Heart left ventricle (tissue), 16 donors: ENCODE measurements around the gene MRPL47. TPM values are rescaled to one million over a fixed set of nuclear protein-coding genes. Genes with fewer than 3 reads are reported as not detected.

ENCODE experiments used
- ATAC-seq, 4 donors: fragments of 200-7000 bp; cut with Tn5 transposase; one replicate each; pipeline ENCODE4 v1.9.1; 2020 to 2022; ENCODE audit warnings: moderate library complexity in 4 of 4, mild to moderate bottlenecking in 3 of 4, moderate number of reproducible peaks in 1 of 4
- DNase-seq, 5 donors: peaks; one replicate each; pipeline ENCODE4 v3.0.0-alpha.2; 2020
- H3K27ac ChIP-seq, 12 donors: fragments of 200-600 bp; sonication (generic) in 4 of 12; one replicate each; pipeline versions ENCODE4 v1.5.0 to v1.8.0; 2016 to 2022; ENCODE audit warnings: mild to moderate bottlenecking in 2 of 12
- H3K27me3 ChIP-seq, 9 donors: fragments of 200-600 bp; sonication (generic) in 2 of 9; one replicate each; pipeline versions ENCODE4 v1.5.1 to v1.8.0; 2016 to 2022; ENCODE audit warnings: mild to moderate bottlenecking in 3 of 9
- H3K36me3 ChIP-seq, 9 donors: fragments of 200-600 bp; sonication (generic) in 2 of 9; one replicate each; pipeline versions ENCODE4 v1.5.0 to v1.8.0; 2018 to 2022; ENCODE audit warnings: mild to moderate bottlenecking in 2 of 9
- H3K4me1 ChIP-seq, 12 donors: fragments of 200-600 bp; sonication (generic) in 4 of 12; one replicate each; pipeline versions ENCODE4 v1.5.0 to v1.8.0; 2016 to 2022; ENCODE audit warnings: mild to moderate bottlenecking in 3 of 12
- H3K4me3 ChIP-seq, 12 donors: fragments of 200-600 bp; sonication (generic) in 4 of 12; one replicate each; pipeline versions ENCODE4 v1.5.0 to v1.8.0; 2017 to 2022; ENCODE audit warnings: mild to moderate bottlenecking in 9 of 12, moderate library complexity in 4 of 12
- H3K9me3 ChIP-seq, 12 donors: fragments of 200-600 bp; sonication (generic) in 4 of 12; one replicate each; pipeline versions ENCODE4 v1.5.0 to v1.8.0; 2016 to 2022; ENCODE audit warnings: mild to moderate bottlenecking in 1 of 12
- POLR2A ChIP-seq, 2 donors: fragments of 450-650 bp; IDR thresholded peaks; one replicate each; pipeline ENCODE4 v1.6.1; 2017; ENCODE audit warnings: antibody characterized with exemption in 2 of 2, mild to moderate bottlenecking in 2 of 2, moderate library complexity in 2 of 2
- WGBS, 4 donors: extraction: QIAGEN DNeasy Blood & Tissue Kit in 2 of 4; methylation state at CpG; one replicate each; pipeline versions ENCODE4 v1.1.5 to v1.1.7; 2013 to 2018; 5-methylcytosine and 5-hydroxymethylcytosine counted together
- intact Hi-C, 10 donors: fragments of 100-400 bp; cut with DNase I; formaldehyde crosslinking; loops; one replicate each; pipeline versions ENCODE4 v1.11.1 to v1.14.2; 2022
- polyA plus RNA-seq, 2 donors: library from polyadenylated mRNA; stranded (reverse); fragments of 200-250 nt; gene quantifications; one replicate each; pipeline ENCODE4 v1.2.3, GENCODE V29; 2013
- total RNA-seq, 9 donors: library from RNA; depleted of rRNA in 2 of 9; stranded (reverse); fragments of >200 nt in 2 of 9; fragmentation: NEBNext Ultra II Directional in 3 of 9; extraction: Animal tissue kit (Norgen Biotek cat#: 25700) in 3 of 9; gene quantifications; one replicate each; pipeline versions ENCODE4 v1.1.0 to v1.2.4, GENCODE V29; 2016 to 2023
- TF ChIP-seq, protein P1 (sequence below), 12 donors: fragments of 200-600 bp; sonication (generic) in 4 of 12; IDR thresholded peaks; one replicate each; pipeline versions ENCODE4 v1.5.0 to v1.8.0; 2018 to 2022; ENCODE audit warnings: antibody characterized with exemption in 12 of 12, mild to moderate bottlenecking in 5 of 12
- donor health status: ischemic (EF 13 %, LVEDD 7.1; RV severe dilation, severe dysfunction).
- donor health status: healthy with polysubstance abuse.
- donor health status: DM: no; HTN: yes; CAD: no.
- donor health status: DM: no; HTN: no; CAD: no.
- donor health status: ischemic (EF 25% LVEDD 6.9; RV normal size, moderate dysfunction).
- donor health status: ischemic (EF 25% LVEDD 5.7; RV mildly dilated, moderate dysfunction).
- donor health status: healthy.
- donor health status: DM: yes; HTN: yes; CAD: no.
- donor health status: ischemic (EF 35%, LVEDD 5.7; RV mildly dilated, moderate dysfunction).
- donor health status: nonischemic (EF 11% LVEDD 7.7; RV severe dilation, severe dysfunction).
- donor health status: DM: yes; HTN: yes; CAD: no.
- donor health status: PGD.
- donor health status: ischemic (EF 29% LVEDD 5.4; RV normal size, mild dysfunction).
- donor health status: nonischemic (EF 23%, LVEDD 6.1; RV moderate dilation, normal function).

The MRPL47 gene
- total and polyA plus RNA-seq, 11 donors, result 37.7 to 123 (median 52.2) TPM

DNA sequence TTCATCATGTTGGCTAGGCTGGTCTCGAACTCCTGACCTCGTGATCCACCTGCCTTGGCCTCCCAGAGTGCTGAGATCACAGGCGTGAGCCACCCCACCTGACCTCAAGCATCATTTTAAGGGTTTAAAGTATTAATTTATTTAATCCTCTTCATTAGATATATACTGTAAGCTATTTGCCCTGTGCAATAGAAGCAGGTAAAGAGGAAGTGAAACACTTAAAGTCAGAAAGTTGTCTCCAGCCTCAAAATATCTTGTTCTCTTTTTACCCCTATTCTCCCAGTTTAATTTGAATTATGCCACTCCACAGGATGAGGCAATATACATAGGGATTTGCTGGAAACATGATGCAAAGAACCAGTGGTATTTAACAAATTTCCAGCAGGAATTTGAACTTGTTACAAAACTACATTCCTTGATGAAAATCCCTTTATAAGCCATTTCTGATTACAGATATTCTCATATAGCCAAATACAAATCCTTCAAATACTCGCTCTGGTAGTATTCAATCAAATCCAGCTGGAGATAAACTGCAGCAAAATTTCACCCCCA, 2.2 kb upstream of the MRPL47 start:
- ATAC-seq (no peak), DNase-seq (no peak)
- H3K9me3 ChIP-seq, result no peaks in the 10 kb centered on the region
- peaks cover 4 to 65% (median 36%) of the 10 kb centered on the region in 12 donors for H3K4me1 ChIP-seq
- H3K4me3 ChIP-seq, result no peak overlapping the region
- intact Hi-C loops, result no loop called here
- H3K36me3 ChIP-seq, result peaks cover 0 to 50% (median 23%) of the 10 kb centered on the region in 9 donors
- 85 to 93% (median 90%) methylated on average over 4 of the region's 4 CpGs for WGBS, 4 donors
- no peaks in the 10 kb centered on the region for H3K27me3 ChIP-seq
- H3K27ac ChIP-seq, result no peak overlapping the region
- TF ChIP-seq POLR2A (IDR thresholded peaks at IDR 0.05), result no peak
- TF ChIP-seq, protein P1, sequence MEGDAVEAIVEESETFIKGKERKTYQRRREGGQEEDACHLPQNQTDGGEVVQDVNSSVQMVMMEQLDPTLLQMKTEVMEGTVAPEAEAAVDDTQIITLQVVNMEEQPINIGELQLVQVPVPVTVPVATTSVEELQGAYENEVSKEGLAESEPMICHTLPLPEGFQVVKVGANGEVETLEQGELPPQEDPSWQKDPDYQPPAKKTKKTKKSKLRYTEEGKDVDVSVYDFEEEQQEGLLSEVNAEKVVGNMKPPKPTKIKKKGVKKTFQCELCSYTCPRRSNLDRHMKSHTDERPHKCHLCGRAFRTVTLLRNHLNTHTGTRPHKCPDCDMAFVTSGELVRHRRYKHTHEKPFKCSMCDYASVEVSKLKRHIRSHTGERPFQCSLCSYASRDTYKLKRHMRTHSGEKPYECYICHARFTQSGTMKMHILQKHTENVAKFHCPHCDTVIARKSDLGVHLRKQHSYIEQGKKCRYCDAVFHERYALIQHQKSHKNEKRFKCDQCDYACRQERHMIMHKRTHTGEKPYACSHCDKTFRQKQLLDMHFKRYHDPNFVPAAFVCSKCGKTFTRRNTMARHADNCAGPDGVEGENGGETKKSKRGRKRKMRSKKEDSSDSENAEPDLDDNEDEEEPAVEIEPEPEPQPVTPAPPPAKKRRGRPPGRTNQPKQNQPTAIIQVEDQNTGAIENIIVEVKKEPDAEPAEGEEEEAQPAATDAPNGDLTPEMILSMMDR (IDR thresholded peaks at IDR 0.05), result no peak

DNA sequence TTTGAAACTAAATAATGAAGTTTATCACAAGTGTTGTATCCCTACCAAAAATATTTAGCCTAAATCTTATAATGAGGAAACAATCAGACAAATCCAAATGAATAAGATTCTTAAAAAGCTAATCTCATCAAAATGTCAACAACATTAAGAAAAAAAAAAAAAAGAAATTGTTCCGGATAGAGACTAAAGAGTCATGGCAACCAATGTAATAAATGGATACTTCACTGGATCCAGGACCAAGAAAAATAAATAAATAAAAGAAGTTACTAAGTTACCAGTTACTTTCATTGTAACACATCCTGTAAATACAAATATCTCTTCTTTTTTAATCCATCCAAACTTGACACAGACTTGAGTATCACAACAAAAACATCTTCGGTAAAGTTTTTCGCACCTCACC, 607 bp downstream of the MRPL47 start:
- DNase-seq (no peak), ATAC-seq (no peak)
- intact Hi-C loops, result loop anchor here in 1 of 10 donors (2.0 kb wide), 1 partner anchor 41 kb away; the partner anchor contains the start of gene ACTL6A
- 1 to 2% (median 1%) methylated on average over 3 of the region's 3 CpGs for WGBS, 4 donors
- no peaks in the 10 kb centered on the region for H3K27me3 ChIP-seq
- H3K4me1 ChIP-seq, result peaks cover 4 to 46% (median 30%) of the 10 kb centered on the region in 12 donors
- H3K4me3 ChIP-seq, result peak overlapping the region; percentile 66 to 94 (median 80)
- no peak for TF ChIP-seq POLR2A (IDR thresholded peaks at IDR 0.05)
- TF ChIP-seq, protein P1 (IDR thresholded peaks at IDR 0.05), result no peak
- H3K27ac ChIP-seq, result peak overlapping the region in 11 of 12 donors; percentile 87 to 98 (median 95)
- peaks cover 0 to 61% (median 50%) of the 10 kb centered on the region in 9 donors for H3K36me3 ChIP-seq
- H3K9me3 ChIP-seq, result no peaks in the 10 kb centered on the region

DNA sequence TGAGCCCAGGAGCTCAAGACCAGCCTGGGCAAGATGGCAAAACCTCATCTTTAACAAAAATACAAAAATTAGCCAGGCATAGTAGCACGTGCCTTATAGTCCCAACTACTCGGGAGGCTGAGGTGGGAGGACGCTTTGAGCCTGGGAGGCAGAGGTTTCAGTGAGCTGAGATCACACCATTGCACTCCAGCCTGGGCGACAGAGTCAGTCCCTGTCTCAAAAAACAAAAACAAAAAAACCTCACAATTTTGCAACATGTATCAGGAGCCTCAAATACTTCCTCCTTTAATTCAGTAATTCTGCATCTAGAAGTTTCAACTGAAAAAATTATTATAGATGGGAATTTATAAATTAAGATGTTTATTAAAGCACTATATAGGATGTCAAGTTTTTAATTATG, 1.1 kb downstream of the MRPL47 start:
- Histone ChIP-seq H3K36me3 (peaks cover 0 to 64% (median 50%) of the 10 kb centered on the region in 9 donors), H3K9me3 (no peaks in the 10 kb centered on the region), H3K27me3 (no peaks in the 10 kb centered on the region), H3K4me1 (peaks cover 4 to 43% (median 30%) of the 10 kb centered on the region in 12 donors), H3K27ac (no peak overlapping the region), H3K4me3 (peak overlapping the region in 10 of 12 donors; percentile 66 to 94 (median 80))
- ATAC-seq (no peak), DNase-seq (no peak)
- TF ChIP-seq, protein P1 (IDR thresholded peaks at IDR 0.05), result no peak
- 69 to 79% (median 74%) methylated on average over 4 of the region's 4 CpGs for WGBS, 4 donors
- intact Hi-C loops, result no loop called here

DNA sequence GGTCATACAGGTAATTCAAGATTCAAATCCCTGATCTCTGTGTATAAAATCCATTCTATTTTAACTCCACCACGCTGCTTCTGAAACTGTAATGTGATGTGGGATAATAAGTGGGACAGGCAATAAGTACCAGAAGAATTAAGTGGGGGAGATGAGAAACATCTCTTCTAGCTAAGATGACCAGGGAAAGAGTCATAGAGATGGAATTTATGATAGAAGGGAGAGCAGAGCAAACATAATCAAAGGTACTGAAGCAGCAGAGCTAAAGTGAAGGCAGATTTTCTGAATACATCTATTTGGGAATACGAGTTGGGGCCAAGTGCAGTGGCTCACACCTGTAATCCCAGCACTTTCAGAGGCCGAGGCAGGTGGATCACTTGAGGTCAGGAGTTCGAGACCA, 4.9 kb downstream of the MRPL47 start:
- 93 to 95% (median 94%) methylated on average over 4 of the region's 4 CpGs for WGBS, 4 donors
- Histone ChIP-seq H3K4me1 (peaks cover 4 to 19% (median 13%) of the 10 kb centered on the region in 12 donors), H3K27ac (no peak overlapping the region), H3K36me3 (peaks cover 0 to 83% (median 77%) of the 10 kb centered on the region in 9 donors), H3K27me3 (no peaks in the 10 kb centered on the region), H3K9me3 (no peaks in the 10 kb centered on the region), H3K4me3 (no peak overlapping the region)
- intact Hi-C loops, result no loop called here
- no peak for TF ChIP-seq POLR2A (IDR thresholded peaks at IDR 0.05)
- TF ChIP-seq, protein P1 (IDR thresholded peaks at IDR 0.05), result no peak
- ATAC-seq (no peak), DNase-seq (no peak)
